PC-9 (cell line): ENCODE results near the gene ZNF396. TPM values are rescaled to one million over a fixed set of nuclear protein-coding genes. Genes with fewer than 3 reads are reported as not detected.

ENCODE experiments used
- BruUV-seq: library from RNA; stranded (reverse); fragments of 400-500 nt; replicated peaks from 2 replicates; lab custom pipeline; 2021; lab: Mats Ljungman, UMichigan
- CTCF ChIA-PET: fragments of 300-600 bp; sonication (Branson Sonifier 250); formaldehyde crosslinking; loops from one replicate; lab custom pipeline; 2022; ENCODE audit warnings: antibody characterized with exemption; lab: Charles Lee
- POLR2A ChIA-PET: fragments of 300-600 bp; sonication (Branson Sonifier 250); formaldehyde crosslinking; loops from one replicate; lab custom pipeline; 2022; ENCODE audit warnings: antibody characterized with exemption; ENCODE audit not compliant: unreplicated experiment; lab: Charles Lee
- DNase-seq, 2 experiments: peaks; one replicate each; pipeline versions ENCODE4 v3.0.0 to v3.0.0-alpha.2; 2015 to 2022; ENCODE audit warnings: mixed read lengths in 1 of 2
- H2AFZ ChIP-seq: fragments of 200-600 bp; sonication (generic); 2 replicates; pipeline ENCODE4 v1.8.1; 2017; ENCODE audit warnings: antibody characterized with exemption
- H3F3A ChIP-seq: fragments of 200-600 bp; sonication (generic); 2 replicates; pipeline ENCODE4 v1.8.1; 2017; ENCODE audit warnings: antibody characterized with exemption, mild to moderate bottlenecking, low read depth; ENCODE audit not compliant: insufficient read depth
- H3K27ac ChIP-seq: fragments of 200-600 bp; sonication (generic); 2 replicates; pipeline ENCODE4 v1.6.1; 2016; ENCODE audit warnings: mixed run types
- H3K27me3 ChIP-seq: fragments of 200-600 bp; sonication (generic); 2 replicates; pipeline ENCODE4 v1.6.1; 2016; ENCODE audit warnings: low read depth, mixed run types; ENCODE audit not compliant: insufficient read depth
- H3K36me3 ChIP-seq: fragments of 200-600 bp; sonication (generic); 2 replicates; pipeline ENCODE4 v1.6.1; 2016; ENCODE audit warnings: low read depth, mixed run types
- H3K4me1 ChIP-seq: fragments of 200-600 bp; sonication (generic); replicated peaks from 2 replicates; pipeline ENCODE4 v1.6.1; 2016; ENCODE audit warnings: mixed run types; ENCODE audit not compliant: insufficient read depth
- H3K4me2 ChIP-seq: fragments of 200-600 bp; sonication (generic); 2 replicates; pipeline ENCODE4 v1.6.1; 2017; ENCODE audit warnings: mixed run types
- H3K4me3 ChIP-seq: fragments of 200-600 bp; sonication (generic); 2 replicates; pipeline ENCODE4 v1.6.1; 2016; ENCODE audit warnings: mixed run types
- H3K79me2 ChIP-seq: fragments of 200-600 bp; sonication (generic); 2 replicates; pipeline ENCODE4 v1.6.1; 2017; ENCODE audit warnings: low read depth, mixed run types
- H3K9me2 ChIP-seq: fragments of 200-600 bp; sonication (generic); 2 replicates; pipeline ENCODE4 v1.8.1; 2017; ENCODE audit warnings: mild to moderate bottlenecking; ENCODE audit not compliant: insufficient read depth
- H3K9me3 ChIP-seq: fragments of 200-600 bp; sonication (generic); 2 replicates; pipeline ENCODE4 v1.8.1; 2016; ENCODE audit warnings: low read depth; ENCODE audit not compliant: insufficient read depth
- H4K20me1 ChIP-seq: fragments of 200-600 bp; sonication (generic); 2 replicates; pipeline ENCODE4 v1.8.1; 2017; ENCODE audit not compliant: insufficient read depth
- EZH2 ChIP-seq: fragments of 200-600 bp; sonication (generic); IDR thresholded peaks from 2 replicates; pipeline ENCODE4 v1.8.0; 2017; ENCODE audit warnings: antibody characterized with exemption, low read depth
- intact Hi-C: fragments of 100-400 bp; cut with micrococcal nuclease; formaldehyde crosslinking; loops from one replicate; pipeline ENCODE4 v1.10.0; 2022; ENCODE audit not compliant: unreplicated experiment
- total RNA-seq: library from RNA; stranded (reverse); gene quantifications from 2 replicates; pipeline ENCODE4 v1.2.3, GENCODE V29; 2021
- TF ChIP-seq, protein P1 (sequence below): fragments of 200-600 bp; sonication (generic); conservative IDR thresholded peaks from 2 replicates; pipeline ENCODE4 v1.6.1; 2017; ENCODE audit warnings: mixed run types, antibody characterized with exemption, mild to moderate bottlenecking, moderate library complexity

ZNF396 gene
- total RNA-seq, 1 experiment from 2014 or later = 1.9 TPM

DNA sequence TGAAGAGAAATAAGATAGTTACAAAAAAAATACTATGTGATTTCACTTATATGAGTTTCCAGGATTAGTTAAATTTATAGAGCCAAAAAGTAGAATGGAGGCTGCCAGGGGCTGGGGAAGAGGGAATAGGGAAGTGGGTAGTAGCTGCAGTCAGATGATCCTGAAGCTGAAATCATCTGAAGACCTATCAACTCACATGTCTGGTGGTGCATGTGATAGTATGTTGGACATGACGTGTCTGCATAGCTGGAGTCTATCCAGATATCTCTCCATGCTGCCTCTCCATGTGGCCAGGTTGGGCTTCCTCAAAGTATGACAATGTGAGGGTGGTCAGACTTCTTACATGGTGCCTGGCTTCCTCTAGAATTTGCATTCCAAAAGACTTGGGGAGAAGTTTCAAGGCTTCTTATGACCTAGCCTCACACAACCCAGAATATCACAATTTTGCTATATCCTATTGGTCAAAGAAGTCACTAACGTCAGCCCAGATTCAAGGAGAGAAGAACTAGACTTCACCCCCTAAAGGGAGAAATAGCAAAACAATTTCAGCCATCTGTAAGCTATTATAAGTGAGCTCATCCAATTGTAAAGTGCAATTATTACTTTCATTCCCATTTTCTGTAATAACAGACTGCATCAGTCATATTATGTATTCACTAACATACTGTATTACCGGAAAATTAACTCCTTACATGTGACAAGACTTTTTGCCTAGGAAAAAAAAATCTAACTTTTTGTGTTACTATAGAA lies 14.0 kb upstream of the ZNF396 start:
- no peaks in the 10 kb centered on the region for H3K9me2 ChIP-seq
- no peaks in the 10 kb centered on the region for H3K9me3 ChIP-seq
- TF ChIP-seq, protein P1, sequence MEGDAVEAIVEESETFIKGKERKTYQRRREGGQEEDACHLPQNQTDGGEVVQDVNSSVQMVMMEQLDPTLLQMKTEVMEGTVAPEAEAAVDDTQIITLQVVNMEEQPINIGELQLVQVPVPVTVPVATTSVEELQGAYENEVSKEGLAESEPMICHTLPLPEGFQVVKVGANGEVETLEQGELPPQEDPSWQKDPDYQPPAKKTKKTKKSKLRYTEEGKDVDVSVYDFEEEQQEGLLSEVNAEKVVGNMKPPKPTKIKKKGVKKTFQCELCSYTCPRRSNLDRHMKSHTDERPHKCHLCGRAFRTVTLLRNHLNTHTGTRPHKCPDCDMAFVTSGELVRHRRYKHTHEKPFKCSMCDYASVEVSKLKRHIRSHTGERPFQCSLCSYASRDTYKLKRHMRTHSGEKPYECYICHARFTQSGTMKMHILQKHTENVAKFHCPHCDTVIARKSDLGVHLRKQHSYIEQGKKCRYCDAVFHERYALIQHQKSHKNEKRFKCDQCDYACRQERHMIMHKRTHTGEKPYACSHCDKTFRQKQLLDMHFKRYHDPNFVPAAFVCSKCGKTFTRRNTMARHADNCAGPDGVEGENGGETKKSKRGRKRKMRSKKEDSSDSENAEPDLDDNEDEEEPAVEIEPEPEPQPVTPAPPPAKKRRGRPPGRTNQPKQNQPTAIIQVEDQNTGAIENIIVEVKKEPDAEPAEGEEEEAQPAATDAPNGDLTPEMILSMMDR = no peak
- TF ChIP-seq EZH2 = no peak
- no TSS peak for BruUV-seq
- no peaks in the 10 kb centered on the region for H3K27me3 ChIP-seq
- H2AFZ ChIP-seq = no peak overlapping the region
- no peak for DNase-seq
- CTCF ChIA-PET = no interaction called here
- POLR2A ChIA-PET = no interaction called here
- intact Hi-C loops = no loop called here
- no peaks in the 10 kb centered on the region for H3K79me2 ChIP-seq
- H3F3A ChIP-seq = no peaks in the 10 kb centered on the region
- H3K4me1 ChIP-seq = no peaks in the 10 kb centered on the region
- no peaks in the 10 kb centered on the region for H3K36me3 ChIP-seq
- no peak overlapping the region for H3K27ac ChIP-seq
- H4K20me1 ChIP-seq = no peaks in the 10 kb centered on the region
- H3K4me2 ChIP-seq = no peak overlapping the region
- H3K4me3 ChIP-seq = no peak overlapping the region

DNA sequence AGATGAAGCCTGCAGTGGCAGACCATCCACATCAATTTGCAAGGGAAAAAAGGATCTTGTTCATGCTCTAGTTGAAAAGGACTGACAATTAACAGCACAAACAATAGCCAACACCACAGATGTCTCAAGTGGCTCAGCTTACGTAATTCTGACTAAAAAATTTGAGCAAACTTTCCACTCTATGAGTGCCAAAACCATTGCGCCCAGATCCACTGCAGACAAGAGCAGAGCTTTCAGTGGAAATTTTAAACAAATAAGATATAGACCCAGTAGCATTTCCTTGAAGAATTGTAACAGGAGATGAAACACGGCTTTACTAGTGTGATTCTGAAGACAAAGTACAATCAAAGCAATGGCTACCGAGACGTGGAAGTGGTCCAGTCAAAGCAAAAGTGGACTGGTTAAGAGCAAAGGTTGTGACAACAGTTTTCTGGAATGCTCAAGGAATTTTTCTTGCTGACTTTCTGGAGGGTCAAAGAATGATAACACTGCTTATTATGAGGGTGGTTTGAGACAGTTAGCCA lies 12.0 kb upstream of the ZNF396 start:
- no peaks in the 10 kb centered on the region for H3K9me3 ChIP-seq
- TF ChIP-seq, protein P1 = no peak
- no peak for TF ChIP-seq EZH2
- H3K9me2 ChIP-seq = no peaks in the 10 kb centered on the region
- no peaks in the 10 kb centered on the region for H3K79me2 ChIP-seq
- ChIA-PET CTCF (no interaction called here), POLR2A (no interaction called here)
- H3F3A ChIP-seq = no peaks in the 10 kb centered on the region
- H2AFZ ChIP-seq = no peak overlapping the region
- no peak overlapping the region for H3K4me2 ChIP-seq
- no peak for DNase-seq
- H3K36me3 ChIP-seq = no peaks in the 10 kb centered on the region
- H3K4me1 ChIP-seq = no peaks in the 10 kb centered on the region
- no TSS peak for BruUV-seq
- no peaks in the 10 kb centered on the region for H4K20me1 ChIP-seq
- no peak overlapping the region for H3K4me3 ChIP-seq
- no peak overlapping the region for H3K27ac ChIP-seq
- intact Hi-C loops = no loop called here
- no peaks in the 10 kb centered on the region for H3K27me3 ChIP-seq

DNA sequence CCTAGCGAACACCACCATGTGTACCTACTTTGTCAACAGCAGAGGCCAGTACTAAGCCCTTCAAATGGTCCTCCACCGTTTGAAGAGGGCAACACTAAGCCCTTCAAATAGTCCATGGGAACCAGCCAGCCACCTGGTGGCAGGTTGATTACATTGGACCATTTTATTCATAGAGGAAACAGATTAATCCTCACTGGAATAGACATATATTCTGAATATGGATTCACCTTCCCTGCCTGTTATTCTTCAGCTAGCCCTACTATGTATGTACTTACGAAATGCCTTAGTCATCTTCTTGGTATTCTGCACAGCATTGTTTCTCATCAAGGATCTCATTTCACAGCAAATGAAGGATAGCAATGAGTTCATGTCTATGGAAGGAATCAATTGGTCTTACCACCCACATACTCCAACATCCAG lies 10.0 kb upstream of the ZNF396 start:
- Histone ChIP-seq H3K9me3 (no peaks in the 10 kb centered on the region), H4K20me1 (no peaks in the 10 kb centered on the region), H3K27me3 (no peaks in the 10 kb centered on the region), H3K27ac (no peak overlapping the region), H3K4me1 (no peaks in the 10 kb centered on the region), H3K36me3 (no peaks in the 10 kb centered on the region), H2AFZ (no peak overlapping the region), H3K4me3 (no peak overlapping the region), H3K4me2 (no peak overlapping the region), H3K9me2 (no peaks in the 10 kb centered on the region), H3K79me2 (no peaks in the 10 kb centered on the region), H3F3A (no peaks in the 10 kb centered on the region)
- no TSS peak for BruUV-seq
- ChIA-PET CTCF (interaction anchor here (1.1 kb wide), 1 partner anchor 369 kb away, joined by 4 read pairs; no protein-coding TSS in a partner anchor), POLR2A (no interaction called here)
- intact Hi-C loops = loop anchor here (2.0 kb wide), 1 partner anchor 370 kb away; no protein-coding TSS in a partner anchor
- TF ChIP-seq, protein P1 = no peak
- TF ChIP-seq EZH2 = no peak
- DNase-seq = no peak
